22Rv1 (cell line): ENCODE data around the gene RAB3IL1.

Experiments
- H3K27ac ChIP-seq: fragments of 450-650 bp; 2 replicates; pipeline ENCODE4 v1.5.1; 2017
- ZFX ChIP-seq: fragments of 450-650 bp; IDR thresholded peaks from 2 replicates; pipeline ENCODE4 v1.6.1; 2017; ENCODE audit warnings: antibody characterized with exemption, borderline replicate concordance
- TF ChIP-seq, protein P1 (sequence below): fragments of 450-650 bp; IDR thresholded peaks from 2 replicates; pipeline ENCODE4 v1.5.1; 2017; ENCODE audit warnings: mild to moderate bottlenecking

The RAB3IL1 gene

DNA sequence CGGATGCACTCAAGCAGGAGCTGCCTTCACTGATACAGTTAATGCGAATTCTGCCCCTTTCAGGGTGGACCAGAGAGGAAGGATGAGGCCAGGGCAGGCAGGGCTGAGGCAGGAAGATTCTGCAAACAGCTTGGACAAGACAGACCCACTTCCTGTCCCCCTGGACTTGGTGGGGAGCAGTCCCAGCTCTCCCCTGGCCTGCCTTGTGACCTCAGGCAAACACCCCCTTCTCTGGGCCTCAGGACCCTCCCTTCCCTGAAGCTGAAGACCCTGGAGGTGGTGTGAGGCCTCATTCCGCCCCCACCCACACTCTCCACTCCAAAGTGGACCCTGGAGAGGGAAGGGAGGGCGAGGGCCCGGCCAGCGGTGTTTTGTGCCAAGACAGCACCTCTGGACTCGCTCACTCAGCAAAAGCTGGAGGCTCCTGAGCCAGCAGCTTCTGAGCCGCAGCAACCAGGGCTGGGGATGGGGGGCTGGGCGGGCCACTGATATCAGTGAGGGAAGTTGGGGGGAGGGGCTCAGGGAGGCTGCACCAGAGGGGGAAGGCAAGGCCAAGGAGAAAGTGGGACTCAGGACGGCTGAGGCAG is 8.5 kb downstream of the RAB3IL1 start:
- no peak for TF ChIP-seq ZFX
- TF ChIP-seq, protein P1, sequence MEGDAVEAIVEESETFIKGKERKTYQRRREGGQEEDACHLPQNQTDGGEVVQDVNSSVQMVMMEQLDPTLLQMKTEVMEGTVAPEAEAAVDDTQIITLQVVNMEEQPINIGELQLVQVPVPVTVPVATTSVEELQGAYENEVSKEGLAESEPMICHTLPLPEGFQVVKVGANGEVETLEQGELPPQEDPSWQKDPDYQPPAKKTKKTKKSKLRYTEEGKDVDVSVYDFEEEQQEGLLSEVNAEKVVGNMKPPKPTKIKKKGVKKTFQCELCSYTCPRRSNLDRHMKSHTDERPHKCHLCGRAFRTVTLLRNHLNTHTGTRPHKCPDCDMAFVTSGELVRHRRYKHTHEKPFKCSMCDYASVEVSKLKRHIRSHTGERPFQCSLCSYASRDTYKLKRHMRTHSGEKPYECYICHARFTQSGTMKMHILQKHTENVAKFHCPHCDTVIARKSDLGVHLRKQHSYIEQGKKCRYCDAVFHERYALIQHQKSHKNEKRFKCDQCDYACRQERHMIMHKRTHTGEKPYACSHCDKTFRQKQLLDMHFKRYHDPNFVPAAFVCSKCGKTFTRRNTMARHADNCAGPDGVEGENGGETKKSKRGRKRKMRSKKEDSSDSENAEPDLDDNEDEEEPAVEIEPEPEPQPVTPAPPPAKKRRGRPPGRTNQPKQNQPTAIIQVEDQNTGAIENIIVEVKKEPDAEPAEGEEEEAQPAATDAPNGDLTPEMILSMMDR = no peak

GRCh38 chr11:61907871-61908729 is 9.3 kb downstream of the RAB3IL1 start:
- H3K27ac ChIP-seq = no peak overlapping the region
- TF ChIP-seq, protein P1 = no peak
- TF ChIP-seq ZFX = no peak

More for the DNA sequence above, 8.5 kb downstream of the RAB3IL1 start:
- no peak overlapping the region for H3K27ac ChIP-seq

DNA sequence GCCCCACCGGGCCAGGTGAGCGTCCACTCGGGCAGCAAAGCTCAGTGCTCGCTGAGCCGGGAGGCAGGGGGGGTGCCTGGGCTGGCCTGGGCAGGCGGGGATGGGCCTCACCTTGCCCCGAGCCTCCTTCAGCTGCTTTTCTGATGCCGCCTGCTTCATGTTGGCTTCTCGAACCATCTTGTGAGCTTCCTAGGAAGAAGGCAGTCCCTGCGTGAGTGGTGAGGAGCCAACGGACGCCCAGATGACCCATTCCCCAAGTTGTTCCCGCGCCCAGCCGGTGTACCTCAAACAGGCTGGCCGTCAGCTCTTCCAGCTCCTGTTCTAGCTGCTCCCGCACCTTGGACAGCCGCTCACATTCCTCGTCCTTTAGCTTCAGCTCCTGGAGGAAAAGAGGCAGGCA is 10.1 kb downstream of the RAB3IL1 start:
- TF ChIP-seq, protein P1 = no peak
- no peak for TF ChIP-seq ZFX
- no peak overlapping the region for H3K27ac ChIP-seq

DNA sequence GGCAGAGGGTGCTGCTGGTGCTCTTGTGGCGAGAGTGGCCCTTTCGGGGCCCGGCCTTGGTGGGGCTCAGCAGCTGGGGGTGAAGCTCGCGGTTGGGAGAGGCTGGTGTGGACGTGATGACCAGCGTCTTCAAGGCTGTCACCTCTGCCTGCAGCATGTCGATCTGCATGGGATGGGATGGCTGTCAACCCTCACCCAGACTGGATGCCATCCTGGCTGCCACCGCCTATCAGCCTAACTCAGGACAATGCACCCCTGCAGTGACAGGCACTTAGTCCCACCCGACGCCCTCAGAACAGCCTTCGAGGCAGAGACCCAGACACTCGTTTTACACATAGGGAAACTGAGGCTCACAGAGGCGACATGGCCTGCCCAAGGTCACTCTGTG is 10.8 kb downstream of the RAB3IL1 start:
- TF ChIP-seq ZFX = no peak
- TF ChIP-seq, protein P1 = no peak
- no peak overlapping the region for H3K27ac ChIP-seq

DNA sequence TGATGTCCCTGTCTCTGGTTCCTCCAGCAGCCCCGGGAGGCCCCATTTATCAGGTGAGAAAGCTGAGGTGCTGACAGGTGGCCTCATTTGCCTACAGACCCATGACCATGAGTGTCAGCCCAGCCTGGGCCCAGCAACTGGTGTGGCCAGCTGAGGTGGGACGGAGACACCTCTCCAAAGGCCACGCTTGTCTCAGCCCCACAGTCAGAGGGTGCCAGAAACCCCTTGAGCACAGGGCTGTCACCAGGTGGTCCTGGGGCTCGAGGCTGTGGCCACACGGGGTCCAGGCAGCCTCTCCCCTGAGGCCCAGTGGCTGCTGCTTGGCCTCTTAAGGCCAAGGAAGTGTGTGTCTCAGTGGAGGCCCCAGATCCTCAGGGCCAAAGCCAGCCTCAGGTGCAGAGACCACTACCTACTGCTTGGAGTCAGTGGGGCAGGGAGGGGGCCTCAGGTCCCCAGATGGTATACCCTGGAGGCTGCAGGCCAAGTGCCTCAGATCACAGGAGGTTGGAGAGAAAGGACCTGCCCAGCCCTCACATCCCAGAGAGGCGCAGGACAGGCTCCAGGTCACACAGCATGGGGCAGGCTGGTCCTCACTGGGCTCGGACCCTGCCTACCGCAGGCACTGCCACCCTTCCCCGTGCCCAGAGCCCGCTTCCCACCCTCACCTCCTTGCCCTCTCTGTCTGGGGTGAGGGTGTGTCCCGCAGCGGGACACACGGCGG is 11.4 kb downstream of the RAB3IL1 start:
- TF ChIP-seq ZFX = no peak
- H3K27ac ChIP-seq = no peak overlapping the region

- no peak overlapping the region for H3K27ac ChIP-seq
- TF ChIP-seq, protein P1 = no peak
- no peak for TF ChIP-seq ZFX
Measured at GRCh38 chr11:61905067-61905696, 12.2 kb downstream of the RAB3IL1 start.

DNA sequence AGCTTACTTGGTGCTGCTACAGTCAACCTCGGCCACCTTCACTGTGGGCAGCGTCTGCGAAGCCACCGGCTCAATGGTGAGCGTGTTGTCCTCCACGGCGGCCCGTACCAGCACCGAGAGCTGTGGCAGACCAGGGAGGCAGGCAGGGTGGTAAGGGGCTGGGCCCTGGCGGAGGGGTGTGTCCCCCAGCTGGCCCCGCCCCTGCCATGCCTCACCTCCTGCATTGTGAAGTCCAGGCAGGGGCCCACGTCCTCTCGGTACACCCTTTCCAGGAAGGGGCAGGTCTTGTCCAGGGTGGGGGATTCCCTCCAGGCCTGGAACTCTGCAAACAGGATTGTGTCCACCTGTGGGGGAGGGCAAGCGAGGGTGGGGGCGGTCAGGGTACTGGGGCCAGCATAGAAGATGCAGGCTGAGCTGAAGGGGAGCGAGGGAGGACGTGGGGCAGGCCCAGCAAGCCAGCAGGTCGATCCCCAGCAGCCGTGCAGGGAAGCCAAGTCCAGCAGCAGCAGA is 12.8 kb downstream of the RAB3IL1 start:
- no peak overlapping the region for H3K27ac ChIP-seq
- no peak for TF ChIP-seq ZFX
- TF ChIP-seq, protein P1 = no peak
